ENCODE results near the gene FGD3.
A peak's percentile ranks its signal among the peaks of the same experiment; 100 is the strongest.

Gene FGD3

GRCh38 chr9:93054758-93055704 lies 107.7 kb downstream of the FGD3 start:
- no peak for DNase-seq (ENCODE audit: low spot score)

DNA sequence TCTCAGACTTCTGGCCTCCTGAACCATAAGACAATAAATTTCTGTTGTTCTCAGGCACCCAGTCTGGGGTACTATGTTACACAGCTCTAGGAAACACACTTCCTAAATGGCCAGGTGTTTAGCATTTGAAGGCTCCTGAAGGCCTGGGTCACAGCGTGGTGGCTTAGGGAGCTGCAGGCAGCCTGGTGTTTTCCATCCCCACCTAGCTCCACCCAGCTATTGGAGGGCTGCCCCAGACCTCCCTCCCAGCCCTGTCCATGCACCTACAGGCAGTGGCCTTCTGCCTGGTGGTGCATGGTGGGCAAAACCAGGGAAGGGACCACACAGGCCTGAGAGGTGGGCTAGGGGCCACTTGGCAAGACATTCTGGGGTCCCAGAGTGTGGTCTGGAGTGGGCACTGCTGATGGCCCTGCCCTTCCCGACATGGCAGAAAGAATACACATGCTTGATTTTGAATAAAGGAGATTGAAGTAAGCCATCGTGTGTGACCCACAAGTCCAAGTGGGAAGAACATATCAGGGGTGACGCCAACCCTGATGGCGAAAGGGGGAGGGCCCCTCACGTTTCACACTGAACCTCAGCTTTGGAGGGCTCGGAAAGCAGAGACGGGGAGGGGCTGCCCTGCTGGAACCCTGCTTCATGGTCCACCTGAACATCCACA lies 109.8 kb downstream of the FGD3 start:
- no peak for DNase-seq (ENCODE audit: low spot score)

GRCh38 chr9:93057703-93058354 lies 110.5 kb downstream of the FGD3 start:
- no peak for DNase-seq (ENCODE audit: low spot score)

GRCh38 chr9:93058355-93059010 lies 111.2 kb downstream of the FGD3 start, which contains the start of gene SUSD3:
Gene SUSD3, plus strand, starts transcription at chr9:93058701. Its CDS starts 42 bp downstream, at chr9:93058743.
- DNase-seq (ENCODE audit: low spot score), result no peak

GRCh38 chr9:93059011-93059714 lies 111.8 kb downstream of the FGD3 start:
- no peak for DNase-seq (ENCODE audit: low spot score)

- DNase-seq (ENCODE audit: low spot score), result no peak
Observed at GRCh38 chr9:93059715-93060578, 112.6 kb downstream of the FGD3 start.

- DNase-seq (ENCODE audit: low spot score), result no peak
Observed at GRCh38 chr9:93060746-93061259, 113.5 kb downstream of the FGD3 start.

GRCh38 chr9:93061260-93061751 lies 114.0 kb downstream of the FGD3 start:
- DNase-seq (ENCODE audit: low spot score), result no peak

DNA sequence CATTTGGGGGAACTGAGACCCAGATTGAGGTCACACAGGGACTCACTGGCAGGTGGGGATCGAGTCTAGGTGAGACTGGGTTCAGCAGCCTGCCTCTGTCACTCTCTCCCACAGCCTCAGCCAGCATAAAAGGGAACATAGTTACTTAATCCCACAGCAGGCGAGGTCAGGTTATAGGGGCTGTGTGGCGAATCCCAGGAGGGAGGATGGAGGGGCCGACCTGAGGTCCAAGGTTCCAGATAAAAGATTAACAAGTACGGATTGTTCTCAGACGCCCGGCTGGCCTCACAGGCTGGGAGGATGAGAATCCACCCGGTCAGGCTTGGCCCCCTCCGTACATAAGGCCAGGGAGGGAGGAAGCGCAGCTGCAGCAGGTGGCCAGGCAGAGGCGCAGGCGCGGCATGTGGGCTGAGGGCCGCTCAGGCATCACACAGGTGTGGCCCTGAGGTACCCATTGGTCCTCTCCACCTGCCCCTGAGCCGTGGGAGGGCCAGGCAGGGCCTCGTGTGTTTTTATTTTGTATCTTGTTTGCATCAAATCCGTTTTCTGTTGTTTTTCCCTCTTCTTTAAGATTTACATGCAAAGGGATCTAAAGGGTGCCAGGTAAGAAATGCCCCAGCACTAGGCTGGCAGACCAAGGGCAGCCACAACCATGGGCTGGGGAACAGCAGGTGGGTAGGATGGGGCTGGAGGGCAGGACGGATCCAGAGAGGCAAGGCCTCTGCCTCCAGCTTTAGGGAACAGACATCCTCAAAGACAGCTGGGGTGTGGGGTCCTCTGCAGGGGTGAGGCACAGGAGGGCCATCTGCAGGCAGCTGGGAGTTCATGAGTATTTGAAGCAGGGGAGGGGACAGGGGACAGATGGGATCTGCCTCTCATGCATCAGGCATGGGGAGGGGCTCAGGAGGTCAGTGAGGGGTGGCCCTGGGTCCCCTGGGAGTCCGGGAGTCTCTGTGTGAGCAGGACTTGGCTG lies 114.8 kb downstream of the FGD3 start:
- no peak for DNase-seq (ENCODE audit: low spot score)

GRCh38 chr9:93064392-93065134 lies 117.2 kb downstream of the FGD3 start:
- DNase-seq (ENCODE audit: low spot score), result no peak

DNA sequence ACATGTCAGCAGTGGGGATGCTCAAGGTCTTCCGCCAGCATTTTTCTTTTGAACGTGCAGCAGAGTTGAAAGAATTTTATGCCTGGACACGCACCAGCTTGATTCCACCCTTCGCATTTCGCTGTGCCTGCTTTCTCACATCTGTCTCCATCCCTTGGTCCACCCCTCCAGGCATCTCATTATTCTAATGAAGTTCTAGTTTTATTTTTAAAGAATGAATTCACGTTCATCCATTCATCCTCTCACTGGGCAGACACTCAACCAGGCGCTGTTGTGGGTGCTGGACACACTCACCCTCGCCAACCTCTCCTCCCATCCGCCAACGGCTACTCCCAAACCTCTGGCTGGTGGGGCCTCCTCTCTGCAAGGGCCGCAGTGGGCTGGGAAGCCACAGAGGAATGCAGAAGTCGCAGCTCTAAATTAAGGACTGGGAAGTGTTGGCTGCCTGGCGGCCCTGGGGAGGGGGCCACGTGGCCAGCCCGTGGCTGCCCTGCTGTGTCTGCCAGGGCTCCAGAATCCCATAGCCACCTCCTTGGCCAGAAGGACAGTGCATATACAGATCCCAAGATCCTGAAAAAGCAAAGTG lies 117.9 kb downstream of the FGD3 start:
- DNase-seq (ENCODE audit: low spot score), result peak; percentile 55

GRCh38 chr9:93066978-93067603 lies 119.8 kb downstream of the FGD3 start:
- no peak for DNase-seq (ENCODE audit: low spot score)

DNA sequence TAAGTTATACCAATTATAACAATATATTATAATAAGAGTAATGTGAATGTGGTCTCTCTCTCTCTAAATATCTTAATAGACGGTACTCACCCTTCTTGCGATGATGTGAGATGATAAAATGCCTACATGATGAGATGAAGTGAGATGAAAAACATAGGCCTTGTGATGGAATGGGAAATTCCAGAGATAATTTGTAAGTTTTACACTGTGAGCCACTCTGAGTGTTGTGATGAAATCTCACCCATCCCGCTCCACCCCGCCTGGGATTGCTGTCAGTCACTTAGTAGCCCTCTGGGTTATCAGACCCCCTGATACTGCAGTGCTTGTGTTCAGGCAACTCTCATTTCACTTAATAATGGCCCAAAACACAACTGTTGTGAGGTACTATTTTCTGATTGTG lies 121.6 kb downstream of the FGD3 start:
- DNase-seq (ENCODE audit: low spot score), result no peak

DNA sequence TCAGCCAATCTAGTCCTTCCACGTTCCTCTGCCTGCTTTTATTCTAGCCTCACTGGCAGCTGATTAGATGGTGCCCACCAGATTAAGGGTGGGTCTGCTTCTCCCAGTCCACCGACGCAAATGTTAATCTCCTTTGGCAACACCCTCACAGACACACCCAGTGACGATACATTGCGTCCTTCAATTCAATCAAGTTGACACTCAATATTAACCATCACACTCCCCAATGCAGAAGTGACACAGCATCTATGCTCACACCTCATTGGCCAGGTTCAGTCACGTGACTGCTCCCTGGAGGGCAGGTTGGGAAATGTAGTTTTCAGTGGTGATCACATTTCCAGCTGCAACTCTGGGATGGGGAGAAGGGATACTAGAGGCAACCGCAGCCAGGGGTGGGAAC lies 124.1 kb downstream of the FGD3 start:
- DNase-seq (ENCODE audit: low spot score), result no peak

DNA sequence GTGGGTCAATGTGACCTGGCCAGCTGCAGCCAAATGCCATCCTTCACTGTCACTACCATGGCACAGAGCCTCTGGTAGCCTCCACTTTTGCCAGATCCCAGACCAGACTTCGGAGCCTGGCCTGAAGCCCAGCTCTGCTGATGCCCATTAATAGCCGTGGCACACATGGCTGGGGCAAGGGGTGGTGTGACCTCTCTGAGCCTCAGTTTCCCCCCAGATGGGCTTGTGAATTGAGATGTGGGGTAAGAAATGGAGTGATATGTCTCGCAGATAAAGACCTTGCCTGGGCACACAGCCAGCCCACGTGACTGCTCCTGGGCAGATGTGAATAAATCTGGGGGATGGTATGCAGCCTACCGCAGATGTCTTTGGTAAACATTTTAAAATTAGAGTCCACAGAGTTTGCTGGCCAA lies 125.1 kb downstream of the FGD3 start:
- DNase-seq (ENCODE audit: low spot score), result no peak

DNA sequence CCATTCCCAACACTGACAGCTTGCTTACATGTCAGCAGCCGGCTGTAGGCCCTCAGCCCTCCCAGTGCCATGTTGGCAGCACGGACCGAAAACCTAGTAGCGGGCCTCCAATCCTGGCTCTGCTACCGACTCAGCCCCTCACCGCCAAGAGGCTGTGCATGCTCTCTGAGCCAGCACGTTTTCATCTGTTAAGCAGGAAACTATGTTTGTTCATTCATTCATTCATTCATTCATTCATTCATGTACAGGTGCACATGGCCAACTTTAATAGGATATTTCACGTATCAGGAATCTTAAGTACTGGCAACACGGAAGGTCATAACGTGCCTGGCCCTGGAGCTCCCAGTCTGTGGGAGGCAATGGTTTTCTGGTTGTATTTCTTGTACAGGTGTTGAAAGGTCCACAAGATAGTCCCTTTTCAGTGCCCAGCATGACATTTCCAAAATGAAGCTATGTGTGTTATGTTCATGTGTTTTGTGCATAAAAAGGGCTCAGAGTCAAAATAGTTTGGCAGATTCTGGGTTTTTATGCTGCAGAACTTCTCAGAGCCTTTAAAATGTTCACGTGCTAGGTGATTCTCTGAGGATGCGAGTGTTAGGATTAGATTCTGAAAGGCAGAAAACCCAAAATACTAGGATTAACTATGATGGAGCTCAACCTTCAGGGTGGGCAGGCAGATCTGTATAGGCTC lies 128.9 kb downstream of the FGD3 start:
- no peak for DNase-seq (ENCODE audit: low spot score)

GRCh38 chr9:93076792-93077128 lies 129.4 kb downstream of the FGD3 start:
- no peak for DNase-seq (ENCODE audit: low spot score)

Measured in globus pallidus (tissue), 1 donor.